ENCODE measurements around the gene ATP6V1E1. TPM values are rescaled to one million over a fixed set of nuclear protein-coding genes. Genes with fewer than 3 reads are reported as not detected.

The ATP6V1E1 gene
- total and polyA plus RNA-seq, 2 of the 13 experiments (the other 11 are each of a cell fraction or from before 2014, with no cell fraction given): 69.3 to 90.9 TPM

- no peak for TF ChIP-seq FUBP1 (CRISPR knock-in tag; IDR thresholded peaks at IDR 0.05; ENCODE audit: borderline replicate concordance)
- TF ChIP-seq RAD21 (CRISPR knock-in tag; IDR thresholded peaks at IDR 0.05): peak; percentile 55
- no peak for TF ChIP-seq ZNF44 (CRISPR knock-in tag; IDR thresholded peaks at IDR 0.05)
- no peak for TF ChIP-seq MIXL1 (CRISPR knock-in tag; IDR thresholded peaks at IDR 0.05)
- TF ChIP-seq ZFYVE20 (CRISPR knock-in tag; IDR thresholded peaks at IDR 0.05; ENCODE audit: borderline replicate concordance, low read depth): no peak
- TF ChIP-seq ZNF589 (CRISPR knock-in tag; conservative IDR thresholded peaks at IDR 0.05): no peak
- peak; percentile 65; the same call in 1 of the 2 replicates for TF ChIP-seq TFDP1 (CRISPR knock-in tag; IDR thresholded peaks at IDR 0.05; ENCODE audit: borderline replicate concordance)
- TF ChIP-seq FOXP4 (CRISPR knock-in tag; IDR thresholded peaks at IDR 0.05): no peak
- TF ChIP-seq ARNT (IDR thresholded peaks at IDR 0.05): no peak
- no peak for TF ChIP-seq PAF1 (CRISPR knock-in tag; IDR thresholded peaks at IDR 0.05)
- TF ChIP-seq MAX (IDR thresholded peaks at IDR 0.05): peak; percentile 90
- TF ChIP-seq FOXJ3 (CRISPR knock-in tag; IDR thresholded peaks at IDR 0.05; ENCODE audit: borderline replicate concordance): no peak
- no peak for TF ChIP-seq GTF3A (CRISPR knock-in tag; conservative IDR thresholded peaks at IDR 0.05)
- TF ChIP-seq ZNF879 (CRISPR knock-in tag; IDR thresholded peaks at IDR 0.05): no peak
- no peak for TF ChIP-seq ZNF503 (CRISPR knock-in tag; IDR thresholded peaks at IDR 0.05)
- TF ChIP-seq NR1H2 (CRISPR knock-in tag; IDR thresholded peaks at IDR 0.05; ENCODE audit: borderline replicate concordance, low read depth): no peak
- no peak for TF ChIP-seq TBP (CRISPR knock-in tag; IDR thresholded peaks at IDR 0.05)
- no peak for TF ChIP-seq ZNF674 (CRISPR knock-in tag; IDR thresholded peaks at IDR 0.05; ENCODE audit: low read depth)
- TF ChIP-seq PHF21A (CRISPR knock-in tag; IDR thresholded peaks at IDR 0.05): no peak
- TF ChIP-seq THAP9 (CRISPR knock-in tag; IDR thresholded peaks at IDR 0.05; ENCODE audit: borderline replicate concordance): 0 out of 2 replicates have a peak, but pooled peaks have one; percentile 30
- TF ChIP-seq U2AF1 (optimal IDR thresholded peaks at IDR 0.05; ENCODE audit: low read depth, low read length): no peak
Observed at GRCh38 chr22:17580441-17581031, 48.0 kb downstream of the ATP6V1E1 start (continued).

All from HepG2 (cell line).